ENCODE results near the gene NNAT.
A peak's percentile ranks its signal among the peaks of the same experiment; 100 is the strongest.
"Not testable (repeated sequence)": the region's sequence is repeated elsewhere in the genome, so short reads cannot be mapped to it uniquely, and the experiment has no call there.

Gene NNAT

DNA sequence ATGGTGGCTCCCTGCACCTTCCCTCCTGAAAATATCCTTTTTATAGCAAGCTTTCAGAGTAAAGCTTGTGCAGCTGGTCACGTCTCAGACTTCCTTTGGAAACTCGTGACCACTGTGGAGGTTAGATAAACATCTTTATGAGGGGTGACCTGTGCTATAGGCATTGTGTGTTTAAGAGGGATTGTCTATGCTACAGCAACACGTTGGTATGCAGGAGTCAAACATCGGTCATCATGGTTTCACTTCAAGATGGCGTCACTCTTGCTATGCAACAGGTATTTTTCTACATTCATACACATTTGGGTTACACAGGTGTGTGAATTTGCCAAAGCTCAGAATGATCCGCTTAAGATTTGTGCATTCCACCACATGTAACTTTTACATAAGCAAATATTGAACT is 21.2 kb downstream of the NNAT start:
- DNase-seq, result no peak

- DNase-seq, result no peak
These were observed 22.8 kb downstream of the NNAT start for GRCh38 chr20:37543828-37544227.

- no peak for DNase-seq
These were observed 23.3 kb downstream of the NNAT start for GRCh38 chr20:37544386-37544785.

DNA sequence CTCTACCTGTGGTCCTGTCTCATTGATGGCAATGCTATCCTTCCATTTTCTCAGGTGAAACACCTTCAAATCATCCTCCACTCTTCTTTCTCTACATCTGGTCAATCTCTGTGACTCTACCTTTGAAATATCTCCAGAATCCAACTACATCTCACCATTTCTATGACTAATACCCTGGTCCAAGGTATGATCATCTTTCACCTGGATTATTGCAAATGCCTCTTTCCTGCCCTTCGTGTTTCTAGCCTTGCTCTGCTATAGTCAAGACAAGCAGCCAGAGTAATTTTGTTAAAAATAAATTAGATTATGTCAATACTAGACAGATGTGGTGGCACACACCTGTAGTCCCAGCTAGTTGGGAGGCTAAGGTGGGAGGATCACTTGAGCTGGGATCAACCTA is 24.5 kb downstream of the NNAT start:
- no peak for DNase-seq

- DNase-seq, result no peak
These were observed 26.9 kb downstream of the NNAT start for GRCh38 chr20:37547912-37548311.

DNA sequence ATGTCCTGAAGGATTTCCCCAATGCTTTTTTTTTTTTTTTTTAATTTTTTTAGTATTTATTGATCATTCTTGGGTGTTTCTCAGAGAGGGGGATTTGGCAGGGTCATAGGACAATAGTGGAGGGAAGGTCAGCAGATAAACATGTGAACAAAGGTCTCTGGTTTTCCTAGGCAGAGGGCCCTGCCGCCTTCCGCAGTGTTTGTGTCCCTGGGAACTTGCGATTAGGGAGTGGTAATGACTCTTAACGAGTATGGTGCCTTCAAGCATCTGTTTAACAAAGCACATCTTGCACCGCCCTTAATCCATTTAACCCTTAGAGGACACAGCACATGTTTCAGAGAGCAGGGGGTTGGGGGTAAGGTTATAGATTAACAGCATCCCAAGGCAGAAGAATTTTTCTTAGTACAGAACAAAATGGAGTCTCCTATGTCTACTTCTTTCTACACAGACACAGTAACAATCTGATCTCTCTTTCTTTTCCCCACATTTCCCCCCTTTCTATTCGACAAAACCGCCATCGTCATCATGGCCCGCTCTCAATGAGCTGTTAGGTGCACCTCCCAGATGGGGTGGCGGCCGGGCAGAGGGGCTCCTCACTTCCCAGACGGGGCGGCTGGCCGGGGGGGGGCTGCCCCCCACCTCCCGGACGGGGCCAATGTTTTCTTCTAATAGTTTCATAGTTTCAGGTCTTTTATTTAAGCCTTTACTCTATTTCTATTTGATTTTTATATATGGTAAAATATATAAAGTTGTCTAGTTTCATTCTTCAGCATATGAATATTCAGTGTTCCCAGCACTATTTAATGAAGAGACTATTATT is 29.3 kb downstream of the NNAT start:
- DNase-seq, result not testable (repeated sequence)

DNA sequence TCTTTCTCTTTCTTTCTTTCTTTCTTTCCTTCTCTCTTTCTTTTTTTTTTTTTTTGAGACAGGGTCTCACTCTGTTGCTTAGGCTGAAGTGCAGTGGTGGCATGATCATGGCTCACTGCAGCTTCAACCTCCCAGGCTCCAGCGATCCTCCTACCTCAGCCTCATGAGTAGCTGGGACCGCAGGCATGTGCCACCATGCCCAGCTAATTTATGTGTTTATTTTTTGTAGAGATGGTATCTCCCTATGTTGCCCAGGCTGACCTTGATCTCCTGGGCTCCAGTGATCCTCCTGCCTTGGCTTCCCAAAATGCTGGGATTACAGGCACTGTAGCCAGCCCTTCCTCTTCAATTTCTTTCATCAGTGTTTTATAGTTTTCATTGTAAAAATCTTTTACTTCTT is 30.6 kb downstream of the NNAT start:
- not testable (repeated sequence) for DNase-seq

GRCh38 chr20:37552415-37552814 is 31.4 kb downstream of the NNAT start:
- no peak for DNase-seq

GRCh38 chr20:37554721-37555298 is 33.8 kb downstream of the NNAT start:
- not testable (repeated sequence) for DNase-seq

DNA sequence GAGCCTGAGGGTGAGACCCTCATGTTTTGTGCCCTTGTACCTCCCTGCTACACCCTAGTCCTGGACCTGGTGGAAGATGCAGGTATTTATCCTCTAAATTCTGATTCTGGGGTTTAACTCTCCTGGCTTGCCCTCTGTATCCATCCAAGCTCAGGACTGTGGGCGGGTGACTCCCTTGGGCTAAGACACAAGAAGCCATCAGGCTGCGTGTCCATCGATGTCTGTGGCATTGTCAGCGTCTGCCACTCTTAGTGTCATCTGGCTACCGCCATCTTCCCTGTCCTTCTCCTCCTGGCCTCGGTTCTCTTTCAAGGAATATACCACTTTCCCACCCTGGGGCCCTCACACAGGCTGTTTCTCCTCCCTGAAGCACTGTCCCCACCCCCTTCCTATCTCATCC is 35.5 kb downstream of the NNAT start:
- no peak for DNase-seq

DNA sequence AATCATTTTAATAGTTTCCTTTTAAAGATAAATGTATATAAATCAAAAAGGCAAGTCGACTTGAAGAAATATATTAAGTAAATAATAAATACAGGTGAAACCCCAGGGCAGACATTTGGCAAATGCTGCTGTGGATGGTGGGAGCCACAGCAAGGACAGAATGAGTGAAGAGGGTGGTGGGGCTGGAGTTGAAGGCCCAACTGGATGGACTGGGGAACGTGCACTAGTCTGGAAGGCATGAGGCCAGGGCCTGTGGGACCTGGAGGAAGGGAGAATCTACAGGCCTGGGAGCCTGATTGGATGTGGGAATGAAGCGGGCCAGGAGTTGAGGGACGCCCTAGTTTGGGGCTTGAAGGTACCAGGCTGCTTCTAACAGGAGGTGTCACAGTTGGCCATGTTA is 37.3 kb downstream of the NNAT start:
- no peak for DNase-seq

DNA sequence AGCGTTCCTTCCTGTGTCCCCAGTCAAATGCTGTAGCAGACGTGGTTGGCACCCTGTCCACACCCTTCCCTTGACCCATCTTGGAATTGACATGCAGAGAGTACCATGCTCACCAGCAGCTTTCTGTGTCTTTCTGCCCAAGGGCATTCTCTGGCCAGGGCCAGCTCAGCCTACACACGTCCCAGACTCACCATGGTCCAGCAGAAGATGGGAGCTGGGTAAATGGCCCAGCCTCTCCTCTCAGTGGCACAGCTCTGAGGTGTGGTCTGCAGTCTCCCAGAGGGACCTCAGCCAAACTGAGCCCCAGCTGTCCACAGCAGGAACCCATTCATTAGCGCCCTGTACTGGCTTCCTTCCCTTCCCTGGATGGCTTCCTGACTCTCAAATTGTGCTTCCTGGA is 37.7 kb downstream of the NNAT start:
- no peak for DNase-seq

GRCh38 chr20:37559312-37560027 is 38.4 kb downstream of the NNAT start:
- no peak for DNase-seq

- no peak for DNase-seq
These were observed 39.6 kb downstream of the NNAT start for GRCh38 chr20:37560629-37561028.

GRCh38 chr20:37562695-37563480 is 41.8 kb downstream of the NNAT start:
- no peak for DNase-seq

DNA sequence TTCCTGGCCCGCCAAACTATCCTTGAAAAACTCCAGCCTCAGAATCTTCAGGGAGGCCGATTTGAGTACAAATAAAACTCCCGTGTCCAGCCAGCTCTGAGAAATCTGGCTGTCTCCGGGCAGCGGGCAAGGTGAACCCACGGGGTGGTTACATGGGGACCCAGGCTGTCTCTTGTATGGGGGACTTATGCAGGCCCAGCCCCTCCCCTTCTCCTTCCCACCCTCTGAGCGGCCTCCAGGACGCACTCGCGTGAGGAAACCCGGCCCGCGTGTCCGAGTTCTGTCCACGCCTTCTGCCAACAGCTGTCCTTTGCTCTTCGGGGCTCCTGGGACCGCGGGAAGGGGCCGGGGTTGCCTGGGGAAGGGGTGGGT is 43.0 kb downstream of the NNAT start:
- no peak for DNase-seq

- DNase-seq, result peak; percentile 6
These were observed 43.5 kb downstream of the NNAT start for GRCh38 chr20:37564388-37565133.

GRCh38 chr20:37565134-37565811 is 44.2 kb downstream of the NNAT start:
- no peak for DNase-seq

GRCh38 chr20:37566590-37567330 is 45.7 kb downstream of the NNAT start:
- no peak for DNase-seq

DNA sequence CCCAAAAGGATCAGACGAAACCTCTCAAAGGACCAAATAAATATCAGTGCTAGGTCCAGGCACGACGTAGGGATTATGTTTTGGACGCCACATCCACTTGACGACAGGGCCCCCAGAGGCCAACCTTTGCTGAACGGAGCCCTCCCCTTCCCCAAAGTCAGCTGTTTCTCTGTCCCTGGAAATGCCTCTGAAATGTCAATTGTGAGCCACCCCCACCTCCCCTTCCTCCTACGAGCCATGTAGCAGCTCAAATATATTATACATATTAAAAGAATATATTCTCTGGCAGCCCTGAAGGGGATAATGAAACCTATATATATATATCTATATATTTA is 46.2 kb downstream of the NNAT start:
- DNase-seq, result no peak
